ENCODE measurements around the gene CCDC34. TPM values are rescaled to one million over a fixed set of nuclear protein-coding genes. Genes with fewer than 3 reads are reported as not detected.

The CCDC34 gene
- total and polyA plus RNA-seq, 2 of the 8 experiments (the other 6 are each of a cell fraction or from before 2014, with no cell fraction given): 7.7 to 24.3 TPM

- TF ChIP-seq CTCF (IDR thresholded peaks at IDR 0.05; ENCODE audit: control extremely low read depth in 1 of 3, insufficient read depth in 1 of 3, low read depth in 1 of 3, low read length in 3 of 3) (no peak), ATF2 (IDR thresholded peaks at IDR 0.05; ENCODE audit: low read length) (no peak), FOSL1 (IDR thresholded peaks at IDR 0.05; ENCODE audit: insufficient read depth, low read depth, low read length) (no peak), CHD2 (IDR thresholded peaks at IDR 0.05; ENCODE audit: low read length) (no peak), BACH1 (IDR thresholded peaks at IDR 0.05; ENCODE audit: low read length) (no peak), SAP30 (IDR thresholded peaks at IDR 0.05; ENCODE audit: insufficient read depth, insufficient replicate concordance, low read length) (no peak)
These were observed 40.2 kb upstream of the CCDC34 start (continued) for GRCh38 chr11:27403195-27403594.

All from H1 (cell line).